SK-N-MC (cell line): ENCODE data around the gene KLHL13.
"Not testable (repeated sequence)": the region's sequence is repeated elsewhere in the genome, so short reads cannot be mapped to it uniquely, and the experiment has no call there.

Experiments used
- DNase-seq: peaks from one replicate; pipeline ENCODE4 v3.0.0-alpha.2; 2011; ENCODE audit warnings: low read depth, low spot score
- H3K27ac ChIP-seq: fragments of 200-600 bp; sonication (generic); 2 replicates; pipeline ENCODE4 v1.5.1; 2016; ENCODE audit warnings: mixed run types
- H3K36me3 ChIP-seq: fragments of 200-600 bp; sonication (generic); 2 replicates; pipeline ENCODE4 v1.6.1; 2017; ENCODE audit warnings: antibody characterized with exemption, low read length, mixed read lengths; ENCODE audit not compliant: insufficient read depth
- H3K4me3 ChIP-seq: fragments of 200-600 bp; sonication (generic); 2 replicates; pipeline ENCODE4 v1.5.1; 2016
- H3K9ac ChIP-seq: fragments of 200-600 bp; sonication (generic); 2 replicates; pipeline ENCODE4 v1.8.0; 2017; ENCODE audit warnings: mixed run types, mixed read lengths; ENCODE audit not compliant: insufficient read length
- H3K9me3 ChIP-seq: fragments of 200-600 bp; sonication (generic); 2 replicates; pipeline ENCODE4 v1.6.1; 2017; ENCODE audit warnings: low read depth, mild to moderate bottlenecking, antibody characterized with exemption, low read length, moderate library complexity, mixed read lengths
- EZH2 ChIP-seq: fragments of 200-600 bp; sonication (generic); IDR thresholded peaks from one replicate; pipeline ENCODE4 v1.6.1; 2017; ENCODE audit warnings: antibody characterized with exemption
- FOXP2 ChIP-seq: optimal IDR thresholded peaks from 2 replicates; pipeline ENCODE3; 2011; ENCODE audit warnings: mild to moderate bottlenecking, moderate library complexity; ENCODE audit not compliant: insufficient read depth; ENCODE audit errors: extremely low read length, control extremely low read depth
- POLR2AphosphoS5 ChIP-seq: IDR thresholded peaks from 2 replicates; pipeline ENCODE4 v1.6.1; 2012; ENCODE audit warnings: mild to moderate bottlenecking, low read depth, low read length, borderline replicate concordance

Gene KLHL13

GRCh38 chrX:117969782-117970181, 146.8 kb downstream of the KLHL13 start:
- H3K27ac ChIP-seq, result no peak overlapping the region
- no peak overlapping the region for H3K9ac ChIP-seq
- no peak for DNase-seq
- H3K4me3 ChIP-seq, result no peak overlapping the region
- no peak for TF ChIP-seq POLR2AphosphoS5
- TF ChIP-seq EZH2, result no peak
- no peak for TF ChIP-seq FOXP2
- no peaks in the 10 kb centered on the region for H3K36me3 ChIP-seq
- no peaks in the 10 kb centered on the region for H3K9me3 ChIP-seq

GRCh38 chrX:117969328-117969727, 147.3 kb downstream of the KLHL13 start:
- H3K36me3 ChIP-seq, result no peaks in the 10 kb centered on the region
- no peak for DNase-seq

GRCh38 chrX:117959045-117959444, 157.6 kb downstream of the KLHL13 start:
- no peak for TF ChIP-seq FOXP2
- TF ChIP-seq POLR2AphosphoS5, result no peak
- TF ChIP-seq EZH2, result no peak
- H3K36me3 ChIP-seq, result no peaks in the 10 kb centered on the region
- DNase-seq, result no peak
- no peak overlapping the region for H3K27ac ChIP-seq
- H3K9ac ChIP-seq, result no peak overlapping the region
- H3K4me3 ChIP-seq, result no peak overlapping the region
- no peaks in the 10 kb centered on the region for H3K9me3 ChIP-seq

More at GRCh38 chrX:117969328-117969727, 147.3 kb downstream of the KLHL13 start:
- Histone ChIP-seq H3K27ac (no peak overlapping the region), H3K4me3 (no peak overlapping the region), H3K9me3 (no peaks in the 10 kb centered on the region), H3K9ac (no peak overlapping the region)
- TF ChIP-seq POLR2AphosphoS5 (no peak), EZH2 (no peak), FOXP2 (no peak)

GRCh38 chrX:117957128-117957527, 159.5 kb downstream of the KLHL13 start:
- Histone ChIP-seq H3K4me3 (no peak overlapping the region), H3K36me3 (no peaks in the 10 kb centered on the region), H3K9me3 (no peaks in the 10 kb centered on the region), H3K9ac (no peak overlapping the region), H3K27ac (no peak overlapping the region)
- TF ChIP-seq EZH2 (no peak), POLR2AphosphoS5 (no peak), FOXP2 (no peak)
- no peak for DNase-seq

- DNase-seq, H3K9ac ChIP-seq, H3K9me3 ChIP-seq, H3K36me3 ChIP-seq, H3K4me3 ChIP-seq, H3K27ac ChIP-seq: not testable (repeated sequence)
Observed at GRCh38 chrX:117939296-117939695, 177.3 kb downstream of the KLHL13 start.

GRCh38 chrX:117936118-117936517, 180.5 kb downstream of the KLHL13 start:
- Histone ChIP-seq H3K4me3 (no peak overlapping the region), H3K27ac (no peak overlapping the region), H3K9me3 (no peaks in the 10 kb centered on the region), H3K9ac (no peak overlapping the region), H3K36me3 (no peaks in the 10 kb centered on the region; the same call in 1 of the 2 replicates)
- no peak for DNase-seq
- TF ChIP-seq POLR2AphosphoS5, result no peak
- no peak for TF ChIP-seq EZH2
- TF ChIP-seq FOXP2, result no peak

DNA sequence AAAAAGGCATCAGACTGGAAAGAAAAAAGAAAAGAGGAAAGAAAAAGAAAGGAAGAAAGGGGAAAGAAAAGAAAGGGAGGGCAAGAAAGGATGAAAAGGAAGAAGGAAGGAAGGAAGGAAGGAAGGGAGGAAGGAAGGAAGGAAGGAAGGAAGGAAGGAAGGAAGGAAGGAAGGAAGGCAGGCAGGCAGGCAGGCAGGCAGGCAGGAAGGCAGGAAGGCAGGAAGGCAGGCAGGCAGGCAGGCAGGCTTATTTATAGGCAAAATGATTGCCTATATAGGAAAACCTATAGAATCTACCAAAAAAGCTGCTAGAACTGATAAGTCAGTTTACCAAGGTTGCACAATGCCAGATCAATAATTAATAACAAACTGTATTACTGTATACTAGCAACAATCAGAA, 186.5 kb downstream of the KLHL13 start:
- H3K9me3 ChIP-seq, DNase-seq, H3K36me3 ChIP-seq: not testable (repeated sequence)
- Histone ChIP-seq H3K9ac (peak overlapping the region; percentile 35), H3K27ac (peak overlapping the region; percentile 99), H3K4me3 (peak overlapping the region; percentile 56)

- Histone ChIP-seq H3K27ac (no peak overlapping the region), H3K9ac (no peak overlapping the region), H3K9me3 (no peaks in the 10 kb centered on the region), H3K4me3 (no peak overlapping the region), H3K36me3 (no peaks in the 10 kb centered on the region; the same call in 1 of the 2 replicates)
- no peak for DNase-seq
- TF ChIP-seq FOXP2 (no peak), EZH2 (no peak), POLR2AphosphoS5 (no peak)
Observed at GRCh38 chrX:117919755-117920154, 196.9 kb downstream of the KLHL13 start.

- TF ChIP-seq FOXP2 (no peak), EZH2 (no peak), POLR2AphosphoS5 (no peak)
- Histone ChIP-seq H3K4me3 (no peak overlapping the region), H3K36me3 (no peaks in the 10 kb centered on the region; the same call in 1 of the 2 replicates), H3K27ac (no peak overlapping the region), H3K9ac (no peak overlapping the region), H3K9me3 (no peaks in the 10 kb centered on the region)
- DNase-seq, result no peak
Observed at GRCh38 chrX:117910216-117910615, 206.4 kb downstream of the KLHL13 start.
